ENCODE measurements around the gene ACAD9.
"Not testable (repeated sequence)": the region's sequence is repeated elsewhere in the genome, so short reads cannot be mapped to it uniquely, and the experiment has no call there.

ACAD9 gene

DNA sequence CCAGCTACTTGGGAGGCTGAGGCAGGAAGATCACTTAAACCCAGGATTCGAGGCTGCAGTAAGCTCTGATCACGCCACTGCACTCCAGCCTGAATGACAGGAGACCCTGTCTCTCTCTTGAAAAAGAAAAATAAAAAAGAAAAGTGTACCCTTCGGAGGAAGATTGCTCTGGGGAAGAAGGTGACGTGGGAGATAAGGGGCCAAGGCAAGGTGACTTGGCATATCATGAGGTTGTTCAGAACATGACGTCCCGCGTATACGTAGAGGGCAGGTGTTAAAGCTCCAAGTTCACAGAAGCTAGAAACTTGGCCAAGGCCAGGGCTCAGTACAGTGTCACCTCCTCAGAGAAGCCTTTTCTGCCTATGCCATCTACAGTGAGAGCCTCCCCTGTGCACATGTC lies 6.7 kb upstream of the ACAD9 start:
- ATAC-seq (no peak), DNase-seq (no peak)
- Mint-ChIP-seq H3K27ac (no peak overlapping the region), H3K4me3 (no peak overlapping the region), H3K36me3 (ENCODE audit: low read depth) (peaks cover 4% of the 10 kb centered on the region), H3K4me1 (peaks cover 22% of the 10 kb centered on the region), H3K9me3 (no peaks in the 10 kb centered on the region), H3K27me3 (no peaks in the 10 kb centered on the region)

DNA sequence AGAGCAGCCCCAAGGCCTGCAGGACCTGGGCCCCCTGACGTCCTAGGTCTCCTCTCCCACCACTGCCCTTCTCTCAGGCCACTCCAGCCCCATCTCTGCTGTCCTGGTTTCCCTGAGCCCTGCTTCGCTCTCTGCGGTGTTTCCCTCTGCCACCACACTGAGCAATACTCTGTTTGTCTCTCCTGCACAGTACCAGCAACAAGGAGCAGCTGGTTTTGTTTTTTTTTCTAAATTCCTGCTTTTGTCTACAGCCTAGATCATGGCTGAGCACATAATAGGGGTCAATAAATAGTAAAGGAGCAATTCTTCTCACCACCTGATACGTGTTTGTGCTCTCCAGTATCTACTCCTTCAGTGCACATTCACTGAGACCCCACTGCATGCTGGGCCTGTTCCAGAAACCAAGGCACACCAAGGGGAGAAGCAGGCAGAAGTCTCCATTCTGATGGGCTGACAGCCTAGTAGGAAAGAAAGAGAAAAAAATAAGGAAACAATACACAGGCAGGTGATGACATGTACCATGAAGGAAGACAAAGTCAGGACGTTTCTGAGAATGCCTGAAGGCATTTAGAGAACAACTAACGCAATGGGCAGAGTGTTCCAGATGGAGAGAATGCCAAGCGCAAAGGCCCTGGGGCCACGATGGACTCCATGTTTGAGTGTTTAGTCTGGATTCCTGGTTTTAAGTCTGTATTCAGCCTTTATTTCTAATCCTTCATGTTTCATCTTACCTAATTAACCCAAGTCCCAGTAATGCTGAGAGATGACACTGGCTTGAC lies 6.0 kb upstream of the ACAD9 start:
- H3K4me3 Mint-ChIP-seq: no peak overlapping the region

DNA sequence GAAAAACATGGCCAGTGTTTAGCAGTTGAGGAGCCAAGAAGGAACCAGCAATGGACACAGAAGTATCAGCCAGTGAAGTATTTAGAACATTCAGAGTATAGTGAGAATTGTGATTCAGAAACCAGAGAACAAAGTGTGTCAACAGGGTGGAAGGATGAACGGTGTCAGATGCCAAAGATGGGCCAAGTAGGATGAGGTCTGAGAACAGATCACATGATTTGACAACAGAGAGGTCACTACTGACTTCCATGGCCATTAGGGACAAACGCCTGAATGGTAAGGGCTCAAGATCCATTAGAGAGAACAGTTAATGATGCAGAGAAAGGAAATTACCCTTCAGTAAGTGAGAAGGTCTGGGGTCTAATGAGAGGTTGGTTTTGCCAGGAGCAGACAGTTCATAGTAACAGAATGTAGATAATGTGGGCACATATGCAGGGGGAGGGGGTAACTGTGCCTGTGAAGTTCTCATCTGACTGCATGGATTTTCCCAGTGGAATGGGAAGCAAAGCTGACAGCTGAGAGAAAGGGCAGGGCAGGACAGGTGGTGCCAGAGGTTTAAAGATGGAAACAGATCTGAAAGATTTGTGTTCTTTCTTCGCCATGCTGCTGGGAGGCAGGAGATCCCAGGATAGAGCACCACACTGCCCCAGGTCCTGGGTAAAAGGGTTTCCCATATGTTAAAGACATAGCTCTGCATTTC lies 4.8 kb upstream of the ACAD9 start:
- Mint-ChIP-seq H3K4me1 (peaks cover 39% of the 10 kb centered on the region), H3K27me3 (peaks cover 3% of the 10 kb centered on the region), H3K4me3 (no peak overlapping the region), H3K36me3 (ENCODE audit: low read depth) (peaks cover 13% of the 10 kb centered on the region), H3K9me3 (no peaks in the 10 kb centered on the region), H3K27ac (no peak overlapping the region)
- ATAC-seq (no peak), DNase-seq (no peak)

More for the DNA sequence above, 6.0 kb upstream of the ACAD9 start:
- peaks cover 7% of the 10 kb centered on the region for H3K36me3 Mint-ChIP-seq (ENCODE audit: low read depth)
- DNase-seq (no peak), ATAC-seq (no peak)
- H3K27ac Mint-ChIP-seq: no peak overlapping the region
- no peaks in the 10 kb centered on the region for H3K27me3 Mint-ChIP-seq
- peaks cover 28% of the 10 kb centered on the region for H3K4me1 Mint-ChIP-seq
- no peaks in the 10 kb centered on the region for H3K9me3 Mint-ChIP-seq

- H3K36me3 Mint-ChIP-seq (ENCODE audit: low read depth): peaks cover 13% of the 10 kb centered on the region
- H3K9me3 Mint-ChIP-seq: no peaks in the 10 kb centered on the region
- DNase-seq (peak; percentile 66), ATAC-seq (peak; percentile 72)
- peaks cover 44% of the 10 kb centered on the region for H3K4me1 Mint-ChIP-seq
- no peak overlapping the region for H3K27ac Mint-ChIP-seq
- H3K27me3 Mint-ChIP-seq: peaks cover 3% of the 10 kb centered on the region
- no peak overlapping the region for H3K4me3 Mint-ChIP-seq
Observed at GRCh38 chr3:128875556-128876120, 3.8 kb upstream of the ACAD9 start.

- DNase-seq (no peak), ATAC-seq (no peak)
- peaks cover 67% of the 10 kb centered on the region for H3K4me1 Mint-ChIP-seq
- H3K36me3 Mint-ChIP-seq (ENCODE audit: low read depth): peaks cover 16% of the 10 kb centered on the region
- H3K27ac Mint-ChIP-seq: peak overlapping the region; percentile 98
- peak overlapping the region; percentile 97 for H3K4me3 Mint-ChIP-seq
- no peaks in the 10 kb centered on the region for H3K9me3 Mint-ChIP-seq
- peaks cover 3% of the 10 kb centered on the region for H3K27me3 Mint-ChIP-seq
Observed at GRCh38 chr3:128878011-128878457, 1.4 kb upstream of the ACAD9 start.

- H3K36me3 Mint-ChIP-seq (ENCODE audit: low read depth): peaks cover 16% of the 10 kb centered on the region
- peak overlapping the region; percentile 97 for H3K4me3 Mint-ChIP-seq
- DNase-seq: peak; percentile 16
Observed at GRCh38 chr3:128878556-128879124, 780 bp upstream of the ACAD9 start.

GRCh38 chr3:128879991-128880390 lies 571 bp downstream of the ACAD9 start:
- peak overlapping the region; percentile 97 for H3K4me3 Mint-ChIP-seq
- ATAC-seq (no peak), DNase-seq (no peak)
- peaks cover 25% of the 10 kb centered on the region for H3K36me3 Mint-ChIP-seq (ENCODE audit: low read depth)
- H3K9me3 Mint-ChIP-seq: no peaks in the 10 kb centered on the region
- H3K4me1 Mint-ChIP-seq: peaks cover 76% of the 10 kb centered on the region
- H3K27me3 Mint-ChIP-seq: peaks cover 3% of the 10 kb centered on the region
- H3K27ac Mint-ChIP-seq: peak overlapping the region; percentile 98

More at GRCh38 chr3:128878556-128879124, 780 bp upstream of the ACAD9 start:
- peak; percentile 42 for ATAC-seq
- Mint-ChIP-seq H3K9me3 (no peaks in the 10 kb centered on the region), H3K4me1 (peaks cover 69% of the 10 kb centered on the region), H3K27me3 (peaks cover 3% of the 10 kb centered on the region), H3K27ac (peak overlapping the region; percentile 98)

DNA sequence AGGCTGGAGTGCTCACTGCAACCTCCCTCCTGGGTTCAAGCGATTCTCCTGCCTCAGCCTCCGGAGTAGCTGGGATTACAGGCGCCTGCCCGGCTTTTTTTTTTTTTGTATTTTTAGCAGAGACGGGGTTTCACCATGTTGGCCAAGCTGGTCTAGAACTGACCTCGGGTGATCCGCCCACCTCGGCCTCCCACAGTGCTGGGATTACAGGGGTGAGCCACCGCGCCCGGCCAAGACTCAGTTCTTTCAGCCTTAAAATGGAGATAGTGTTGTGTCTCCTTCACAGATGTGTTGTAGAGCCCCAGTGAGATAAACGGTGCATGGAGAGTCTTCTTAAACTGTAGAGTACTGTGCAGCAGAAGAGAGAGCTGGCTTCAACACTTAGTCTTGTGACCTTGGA lies 1.0 kb downstream of the ACAD9 start:
- H3K27ac Mint-ChIP-seq: peak overlapping the region; percentile 98
- H3K27me3 Mint-ChIP-seq, ATAC-seq, H3K9me3 Mint-ChIP-seq, DNase-seq: not testable (repeated sequence)
- peaks cover 27% of the 10 kb centered on the region for H3K36me3 Mint-ChIP-seq (ENCODE audit: low read depth)
- peaks cover 75% of the 10 kb centered on the region for H3K4me1 Mint-ChIP-seq
- H3K4me3 Mint-ChIP-seq: peak overlapping the region; percentile 97

GRCh38 chr3:128881576-128881975 lies 2.2 kb downstream of the ACAD9 start:
- ATAC-seq: no peak
- Mint-ChIP-seq H3K4me1 (peaks cover 64% of the 10 kb centered on the region), H3K9me3 (no peaks in the 10 kb centered on the region), H3K4me3 (peak overlapping the region; percentile 97), H3K36me3 (ENCODE audit: low read depth) (peaks cover 27% of the 10 kb centered on the region), H3K27me3 (peaks cover 3% of the 10 kb centered on the region), H3K27ac (peak overlapping the region; percentile 24)
- DNase-seq: no peak

DNA sequence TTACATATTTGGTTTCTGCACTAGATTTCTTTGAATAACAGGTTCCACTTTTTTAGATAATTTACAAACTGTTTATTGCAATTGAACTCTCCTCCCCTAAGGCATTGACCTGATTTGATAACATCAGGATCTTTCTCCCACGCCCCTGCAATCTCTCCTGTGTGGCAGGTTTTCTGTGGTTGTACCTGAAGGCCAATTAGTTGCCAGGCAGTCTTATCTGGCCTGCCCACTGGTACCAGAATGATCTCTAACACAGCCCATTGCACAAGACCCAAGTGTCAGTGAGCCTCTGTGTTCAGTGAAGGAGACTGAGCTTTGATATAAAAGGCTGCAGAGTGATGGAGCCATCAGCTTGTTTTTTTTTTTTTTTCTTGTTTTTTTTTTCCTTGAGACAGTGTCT lies 3.3 kb downstream of the ACAD9 start:
- ATAC-seq (no peak), DNase-seq (no peak)
- H3K27ac Mint-ChIP-seq: peak overlapping the region; percentile 1
- peaks cover 3% of the 10 kb centered on the region for H3K27me3 Mint-ChIP-seq
- peaks cover 28% of the 10 kb centered on the region for H3K36me3 Mint-ChIP-seq (ENCODE audit: low read depth)
- H3K4me1 Mint-ChIP-seq: peaks cover 55% of the 10 kb centered on the region
- H3K9me3 Mint-ChIP-seq: no peaks in the 10 kb centered on the region
- H3K4me3 Mint-ChIP-seq: no peak overlapping the region

GRCh38 chr3:128884992-128885391 lies 5.6 kb downstream of the ACAD9 start:
- Mint-ChIP-seq H3K27ac (peak overlapping the region; percentile 6), H3K27me3 (no peaks in the 10 kb centered on the region), H3K4me1 (peaks cover 35% of the 10 kb centered on the region), H3K9me3 (no peaks in the 10 kb centered on the region), H3K4me3 (no peak overlapping the region), H3K36me3 (ENCODE audit: low read depth) (peaks cover 28% of the 10 kb centered on the region)
- ATAC-seq (no peak), DNase-seq (no peak)

DNA sequence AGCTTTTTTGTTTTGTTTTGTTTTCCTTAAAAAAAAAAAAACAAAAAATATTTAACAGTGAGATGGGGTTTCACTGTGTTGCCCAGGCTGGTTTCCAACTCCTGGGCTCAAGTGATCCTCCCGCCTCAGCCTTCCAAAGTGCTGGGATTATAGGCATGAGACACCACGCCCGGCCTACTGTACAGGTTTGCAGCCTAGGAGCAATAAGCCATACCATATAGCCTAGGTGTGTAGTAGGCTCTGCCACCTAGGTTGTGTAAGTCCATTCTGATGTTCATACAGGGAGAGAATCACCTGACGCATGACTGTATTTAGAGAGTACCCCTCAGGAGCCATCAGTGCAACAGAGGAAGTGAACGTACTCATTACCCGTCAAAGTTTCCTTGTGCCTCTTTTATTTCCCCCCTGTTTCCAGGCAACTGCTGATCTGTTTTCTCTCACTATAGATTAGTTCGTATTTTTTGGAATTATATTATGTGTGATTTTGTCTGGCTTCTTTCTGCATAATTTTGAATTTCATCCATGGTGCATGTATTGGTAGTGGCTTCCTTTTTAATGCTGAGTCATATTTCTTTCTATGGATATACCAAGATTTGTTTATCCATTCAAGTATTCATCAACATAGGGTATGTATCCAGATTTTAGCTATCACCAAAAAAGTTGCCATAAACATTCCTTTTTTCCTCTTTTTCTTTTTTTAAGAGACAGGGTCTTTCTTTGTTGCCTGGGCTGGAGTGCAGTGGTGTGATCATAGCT lies 9.9 kb downstream of the ACAD9 start:
- H3K36me3 Mint-ChIP-seq (ENCODE audit: low read depth): peaks cover 29% of the 10 kb centered on the region
- DNase-seq: no peak
- H3K4me1 Mint-ChIP-seq: peaks cover under 1% of the 10 kb centered on the region
- H3K9me3 Mint-ChIP-seq: no peaks in the 10 kb centered on the region
- H3K27me3 Mint-ChIP-seq: no peaks in the 10 kb centered on the region
- ATAC-seq: no peak
- H3K27ac Mint-ChIP-seq: peak overlapping the region; percentile 17
- H3K4me3 Mint-ChIP-seq: no peak overlapping the region

- no peaks in the 10 kb centered on the region for H3K9me3 Mint-ChIP-seq
- peaks cover 45% of the 10 kb centered on the region for H3K36me3 Mint-ChIP-seq (ENCODE audit: low read depth)
Observed at GRCh38 chr3:128895843-128896697, 16.6 kb downstream of the ACAD9 start.

More at GRCh38 chr3:128895843-128896697, 16.6 kb downstream of the ACAD9 start:
- H3K4me1 Mint-ChIP-seq: no peaks in the 10 kb centered on the region
- no peak for DNase-seq
- H3K27ac Mint-ChIP-seq: peak overlapping the region; percentile 32
- no peaks in the 10 kb centered on the region for H3K27me3 Mint-ChIP-seq
- H3K4me3 Mint-ChIP-seq: no peak overlapping the region
- no peak for ATAC-seq
